ENCODE data around the gene VSTM2L. TPM values are rescaled to one million over a fixed set of nuclear protein-coding genes. Genes with fewer than 3 reads are reported as not detected.

VSTM2L gene
- total and polyA plus RNA-seq, 2 of the 13 experiments (the other 11 are each of a cell fraction or from before 2014, with no cell fraction given): not detected

GRCh38 chr20:37928996-37929682 lies 26.2 kb downstream of the VSTM2L start:
- ChIA-PET CTCF (ENCODE audit: low intra/inter-chr PET ratio, low total read pairs) (no interaction called here), POLR2A (interaction anchor here (1.1 kb wide), 1 partner anchor 13 kb away, joined by 3 read pairs; no protein-coding TSS in a partner anchor)
- Histone ChIP-seq H3K4me3 (replicated peaks in 1 of 3; ENCODE audit: insufficient read depth in 1 of 3, low read depth in 2 of 3, low read length in 3 of 3) (no peak overlapping the region), H3K9ac (ENCODE audit: insufficient read depth, low read depth, low read length) (no peak overlapping the region), H3K36me3 (replicated peaks in 1 of 2; ENCODE audit: control insufficient read depth in 1 of 2, insufficient read depth in 2 of 2, low read length in 2 of 2) (no peaks in the 10 kb centered on the region), H3K9me3 (ENCODE audit: low read length) (no peaks in the 10 kb centered on the region), H3K4me2 (ENCODE audit: low read depth, low read length) (no peak overlapping the region), H4K20me1 (ENCODE audit: insufficient read depth, low read length) (peaks cover 3% of the 10 kb centered on the region; the same call in 1 of the 2 replicates), H3K27ac (ENCODE audit: extremely low read length, insufficient read depth, low read length) (no peak overlapping the region), H2AFZ (ENCODE audit: low read length) (no peak overlapping the region), H3K79me2 (ENCODE audit: insufficient read depth, low read length) (no peaks in the 10 kb centered on the region), H3K27me3 (ENCODE audit: control insufficient read depth in 1 of 2, insufficient read depth in 2 of 2, low read length in 2 of 2) (peaks cover 23 to 71% of the 10 kb centered on the region in 2 experiments; a peak in 4 of 5 replicates), H3K4me1 (ENCODE audit: insufficient read depth, low read length) (peaks cover 8% of the 10 kb centered on the region; the same call in 1 of the 2 replicates)
- ATAC-seq (no peak), DNase-seq (ENCODE audit: low spot score) (no peak), FAIRE-seq (no peak)
- WGBS (ENCODE audit: low lambda C conversion rate): 16% methylated on average over 8 of the region's 8 CpGs
- in situ Hi-C loops (cut with HindIII; ENCODE audit: extremely low pct_ligation_motif_present, low pct_unique_long_range_greater_than_20kb): no loop called here
- intact Hi-C loops (cut with micrococcal nuclease; ENCODE audit: unreplicated experiment): no loop called here
- no TSS peak for BruUV-seq (replicated peaks)
- TF ChIP-seq KMT2A (CRISPR knock-in tag; IDR thresholded peaks at IDR 0.05) (no peak), GPBP1L1 (CRISPR knock-in tag; IDR thresholded peaks at IDR 0.05) (no peak), ZNF335 (CRISPR knock-in tag; IDR thresholded peaks at IDR 0.05) (no peak), IRF2 (CRISPR knock-in tag; IDR thresholded peaks at IDR 0.05) (no peak), ZBTB34 (CRISPR knock-in tag; IDR thresholded peaks at IDR 0.05) (no peak), PHF20 (CRISPR knock-in tag; IDR thresholded peaks at IDR 0.05) (no peak), KIAA2018 (CRISPR knock-in tag; IDR thresholded peaks at IDR 0.05; ENCODE audit: borderline replicate concordance) (no peak), FUBP1 (CRISPR knock-in tag; IDR thresholded peaks at IDR 0.05; ENCODE audit: borderline replicate concordance) (no peak)

All from HepG2 (cell line).